H9 (cell line): Measurements from ENCODE around the gene ZMAT3. TPM values are rescaled to one million over a fixed set of nuclear protein-coding genes. Genes with fewer than 3 reads are reported as not detected.

Source experiments
- DNase-seq: peaks from one replicate; pipeline ENCODE4 v3.0.0-alpha.2; 2017
- H2AFZ ChIP-seq: one replicate; pipeline ENCODE4 v1.6.1; 2013; ENCODE audit warnings: mild to moderate bottlenecking, low read length, control low read depth, moderate library complexity
- H2AK5ac ChIP-seq: 2 replicates; pipeline ENCODE4 v1.6.1; 2013; ENCODE audit warnings: low read length, control low read depth, mixed read lengths; ENCODE audit not compliant: insufficient read length
- H2BK120ac ChIP-seq: one replicate; pipeline ENCODE4 v1.6.1; 2013; ENCODE audit warnings: low read depth, mild to moderate bottlenecking, low read length, control low read depth, inconsistent platforms; ENCODE audit not compliant: poor library complexity, severe bottlenecking
- H2BK12ac ChIP-seq: 2 replicates; pipeline ENCODE4 v1.6.1; 2013; ENCODE audit warnings: low read length, control low read depth, mixed read lengths, low read depth; ENCODE audit not compliant: insufficient read length
- H2BK15ac ChIP-seq: 2 replicates; pipeline ENCODE4 v1.6.1; 2013; ENCODE audit warnings: low read depth, low read length, control low read depth
- H2BK20ac ChIP-seq: one replicate; pipeline ENCODE4 v1.6.1; 2013; ENCODE audit warnings: low read depth, mild to moderate bottlenecking, low read length, control low read depth, inconsistent platforms; ENCODE audit not compliant: poor library complexity, severe bottlenecking
- H2BK5ac ChIP-seq: 2 replicates; pipeline ENCODE4 v1.6.1; 2013; ENCODE audit warnings: low read length, control low read depth, mixed read lengths; ENCODE audit not compliant: insufficient read length
- H3K14ac ChIP-seq: 2 replicates; pipeline ENCODE4 v1.6.1; 2013; ENCODE audit warnings: low read length, control low read depth; ENCODE audit not compliant: insufficient read depth
- H3K18ac ChIP-seq: 2 replicates; pipeline ENCODE4 v1.6.1; 2013; ENCODE audit warnings: low read depth, mild to moderate bottlenecking, mixed read lengths, low read length, control low read depth; ENCODE audit not compliant: insufficient read length
- H3K23ac ChIP-seq: 2 replicates; pipeline ENCODE4 v1.6.1; 2013; ENCODE audit warnings: low read length, control low read depth, mixed read lengths, low read depth; ENCODE audit not compliant: insufficient read length
- H3K23me2 ChIP-seq: 2 replicates; pipeline ENCODE4 v1.6.1; 2013; ENCODE audit warnings: low read depth, mild to moderate bottlenecking, mixed read lengths, low read length, control low read depth; ENCODE audit not compliant: insufficient read length, poor library complexity, severe bottlenecking
- H3K27ac ChIP-seq: 2 replicates; pipeline ENCODE4 v1.5.1; 2013; ENCODE audit warnings: low read length, control low read depth, mixed read lengths, low read depth; ENCODE audit not compliant: insufficient read length
- H3K27me3 ChIP-seq: 2 replicates; pipeline ENCODE4 v1.6.1; 2013; ENCODE audit warnings: low read length, control low read depth, inconsistent platforms; ENCODE audit not compliant: insufficient read depth
- H3K4ac ChIP-seq: 2 replicates; pipeline ENCODE4 v1.6.1; 2013; ENCODE audit warnings: low read depth, mild to moderate bottlenecking, control low read depth, inconsistent platforms, low read length, moderate library complexity
- H3K4me1 ChIP-seq: 2 replicates; pipeline ENCODE4 v1.6.1; 2013; ENCODE audit warnings: low read length, control low read depth, inconsistent platforms; ENCODE audit not compliant: insufficient read depth
- H3K4me2 ChIP-seq: 2 replicates; pipeline ENCODE4 v1.6.1; 2013; ENCODE audit warnings: low read length, control low read depth, mixed read lengths; ENCODE audit not compliant: insufficient read length, insufficient read depth
- H3K56ac ChIP-seq: 2 replicates; pipeline ENCODE4 v1.6.1; 2013; ENCODE audit warnings: low read depth, mild to moderate bottlenecking, mixed read lengths, low read length, control low read depth; ENCODE audit not compliant: insufficient read length
- H3K79me1 ChIP-seq: 2 replicates; pipeline ENCODE4 v1.6.1; 2013; ENCODE audit warnings: low read depth, mild to moderate bottlenecking, moderate library complexity, low read length, control low read depth, inconsistent platforms; ENCODE audit not compliant: insufficient read depth, poor library complexity, severe bottlenecking
- H3K79me2 ChIP-seq: 2 replicates; pipeline ENCODE4 v1.6.1; 2013; ENCODE audit warnings: low read length, control low read depth, inconsistent platforms; ENCODE audit not compliant: insufficient read depth
- H3K9ac ChIP-seq: 2 replicates; pipeline ENCODE4 v1.6.1; 2013; ENCODE audit warnings: low read length, control low read depth, mixed read lengths; ENCODE audit not compliant: insufficient read length; ENCODE audit errors: extremely low read depth
- H3K9me3 ChIP-seq: one replicate; pipeline ENCODE4 v1.6.1; 2013; ENCODE audit warnings: low read depth, low read length, inconsistent platforms; ENCODE audit not compliant: control insufficient read depth
- H3T11ph ChIP-seq: one replicate; pipeline ENCODE4 v1.6.1; 2013; ENCODE audit warnings: mild to moderate bottlenecking, low read length, control low read depth, inconsistent platforms
- H4K20me1 ChIP-seq: one replicate; pipeline ENCODE4 v1.6.1; 2013; ENCODE audit not compliant: control insufficient read depth, insufficient read length, insufficient read depth
- H4K5ac ChIP-seq: 2 replicates; pipeline ENCODE4 v1.6.1; 2013; ENCODE audit warnings: low read depth, mild to moderate bottlenecking, mixed read lengths, low read length, control low read depth; ENCODE audit not compliant: insufficient read length
- H4K8ac ChIP-seq: replicated peaks from 2 replicates; pipeline ENCODE4 v1.6.1; 2013; ENCODE audit warnings: low read length, control low read depth, mixed read lengths, low read depth; ENCODE audit not compliant: insufficient read length
- H4K91ac ChIP-seq: 2 replicates; pipeline ENCODE4 v1.6.1; 2013; ENCODE audit warnings: low read depth, mild to moderate bottlenecking, moderate library complexity, mixed read lengths, low read length, control low read depth; ENCODE audit not compliant: insufficient read length
- H3K27ac Mint-ChIP-seq, 3 experiments: 2 replicates in 2 of 3; 3 replicates in 1 of 3; pipeline ENCODE4 v1.8.0; 2020 to 2021; ENCODE audit warnings: mixed read lengths in 3 of 3, mild to moderate bottlenecking in 1 of 3, moderate library complexity in 1 of 3
- H3K27me3 Mint-ChIP-seq: 2 replicates; pipeline ENCODE4 v1.8.0; 2021; ENCODE audit warnings: low read depth, mild to moderate bottlenecking, moderate library complexity, mixed read lengths
- H3K36me3 Mint-ChIP-seq, 3 experiments: 2 replicates in 2 of 3; 3 replicates in 1 of 3; pipeline ENCODE4 v1.8.0; 2020 to 2021; ENCODE audit warnings: low read depth in 3 of 3, mixed read lengths in 3 of 3; ENCODE audit not compliant: insufficient read depth in 1 of 3
- H3K4me1 Mint-ChIP-seq, 2 experiments: 2 replicates each; pipeline ENCODE4 v1.8.0; 2020; ENCODE audit warnings: mixed read lengths in 2 of 2
- H3K4me3 Mint-ChIP-seq, 2 experiments: 2 replicates in 1 of 2; 3 replicates in 1 of 2; pipeline ENCODE4 v1.8.0; 2020 to 2021; ENCODE audit warnings: mild to moderate bottlenecking in 2 of 2, mixed read lengths in 2 of 2, moderate library complexity in 1 of 2
- H3K9me3 Mint-ChIP-seq, 2 experiments: 2 replicates in 1 of 2; 3 replicates in 1 of 2; pipeline ENCODE4 v1.8.0; 2020; ENCODE audit warnings: mild to moderate bottlenecking in 2 of 2, mixed read lengths in 2 of 2, moderate library complexity in 1 of 2
- WGBS: extraction: QIAGEN DNeasy Blood & Tissue Kit; methylation state at CpG from one replicate; pipeline ENCODE4 v1.1.7; 2013; ENCODE audit warnings: missing lambda C conversion rate, low lambda C conversion rate, mixed read lengths; ENCODE audit not compliant: insufficient read length; ENCODE audit errors: extremely low coverage; 5-methylcytosine and 5-hydroxymethylcytosine counted together
- total RNA-seq: library from RNA; stranded (reverse); gene quantifications from 2 replicates; pipeline ENCODE4 v1.2.1, GENCODE V29; 2021
- TF ChIP-seq, protein P1 (sequence below): fragments of 200-600 bp; sonication (generic); conservative IDR thresholded peaks from 3 replicates; pipeline ENCODE4 v1.8.0; 2021; ENCODE audit warnings: antibody characterized with exemption, mild to moderate bottlenecking

The ZMAT3 gene
- total RNA-seq, 1 experiment from 2014 or later, result 9.4 TPM

DNA sequence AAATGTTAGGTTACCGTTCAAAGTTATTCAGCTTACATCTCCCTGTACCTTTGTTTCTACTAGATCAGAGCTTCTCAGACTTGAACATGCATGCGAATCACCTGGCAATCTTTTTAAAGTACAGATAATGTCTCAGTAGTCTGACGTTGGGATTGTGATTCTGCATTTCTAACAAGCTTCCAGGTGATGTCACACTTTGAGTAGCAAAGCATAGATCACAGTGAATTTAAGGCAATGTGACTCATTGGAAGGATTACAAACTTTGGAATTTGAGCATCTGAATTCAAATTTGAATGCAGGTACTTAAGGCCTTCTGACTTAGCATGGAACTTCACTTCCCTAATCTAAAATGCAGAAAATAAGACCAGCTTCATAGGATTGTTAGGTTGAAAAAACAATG lies 10.8 kb upstream of the ZMAT3 start:
- H3K79me2 ChIP-seq, result no peaks in the 10 kb centered on the region
- no peak overlapping the region for H3K4ac ChIP-seq
- H3K9ac ChIP-seq, result no peak overlapping the region
- H3K9me3 Mint-ChIP-seq, result no peaks in the 10 kb centered on the region
- no peak overlapping the region for H3K14ac ChIP-seq
- no peak overlapping the region for H2AFZ ChIP-seq
- peak overlapping the region in 2 of 3 experiments; percentile 28 to 76; a peak in 1 of 7 replicates for H3K27ac Mint-ChIP-seq
- H2BK15ac ChIP-seq, result no peak overlapping the region
- H3K4me2 ChIP-seq, result no peak overlapping the region
- no peak overlapping the region for H4K8ac ChIP-seq
- H2BK120ac ChIP-seq, result no peak overlapping the region
- TF ChIP-seq, protein P1, sequence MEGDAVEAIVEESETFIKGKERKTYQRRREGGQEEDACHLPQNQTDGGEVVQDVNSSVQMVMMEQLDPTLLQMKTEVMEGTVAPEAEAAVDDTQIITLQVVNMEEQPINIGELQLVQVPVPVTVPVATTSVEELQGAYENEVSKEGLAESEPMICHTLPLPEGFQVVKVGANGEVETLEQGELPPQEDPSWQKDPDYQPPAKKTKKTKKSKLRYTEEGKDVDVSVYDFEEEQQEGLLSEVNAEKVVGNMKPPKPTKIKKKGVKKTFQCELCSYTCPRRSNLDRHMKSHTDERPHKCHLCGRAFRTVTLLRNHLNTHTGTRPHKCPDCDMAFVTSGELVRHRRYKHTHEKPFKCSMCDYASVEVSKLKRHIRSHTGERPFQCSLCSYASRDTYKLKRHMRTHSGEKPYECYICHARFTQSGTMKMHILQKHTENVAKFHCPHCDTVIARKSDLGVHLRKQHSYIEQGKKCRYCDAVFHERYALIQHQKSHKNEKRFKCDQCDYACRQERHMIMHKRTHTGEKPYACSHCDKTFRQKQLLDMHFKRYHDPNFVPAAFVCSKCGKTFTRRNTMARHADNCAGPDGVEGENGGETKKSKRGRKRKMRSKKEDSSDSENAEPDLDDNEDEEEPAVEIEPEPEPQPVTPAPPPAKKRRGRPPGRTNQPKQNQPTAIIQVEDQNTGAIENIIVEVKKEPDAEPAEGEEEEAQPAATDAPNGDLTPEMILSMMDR, result no peak
- H3K4me1 ChIP-seq, result peaks cover 10% of the 10 kb centered on the region
- no peak overlapping the region for H2BK20ac ChIP-seq
- H3K36me3 Mint-ChIP-seq, result no peaks in the 10 kb centered on the region
- no peak overlapping the region for H3K56ac ChIP-seq
- no CpG with 5 or more reads among the region's 3 CpGs for WGBS
- no peaks in the 10 kb centered on the region for H3K79me1 ChIP-seq
- H3K23me2 ChIP-seq, result no peaks in the 10 kb centered on the region
- no peak overlapping the region for H3K23ac ChIP-seq
- no peak overlapping the region for H2BK5ac ChIP-seq
- H3K27me3 Mint-ChIP-seq, result no peaks in the 10 kb centered on the region; the same call in none of the 2 replicates
- no peaks in the 10 kb centered on the region for H3K27me3 ChIP-seq
- no peak overlapping the region for H3K4me3 Mint-ChIP-seq
- H2AK5ac ChIP-seq, result no peak overlapping the region
- DNase-seq, result no peak
- no peaks in the 10 kb centered on the region for H4K20me1 ChIP-seq
- H3T11ph ChIP-seq, result no peak overlapping the region
- no peak overlapping the region for H3K27ac ChIP-seq
- no peak overlapping the region for H4K5ac ChIP-seq
- H2BK12ac ChIP-seq, result no peak overlapping the region
- no peak overlapping the region for H3K18ac ChIP-seq
- H3K4me1 Mint-ChIP-seq, result peaks cover 35 to 37% of the 10 kb centered on the region in 2 experiments
- H4K91ac ChIP-seq, result no peak overlapping the region
- H3K9me3 ChIP-seq, result no peaks in the 10 kb centered on the region
